Progenitor cell of endocrine pancreas (in vitro differentiated cells): Measurements from ENCODE around the gene VAMP8. TPM values are rescaled to one million over a fixed set of nuclear protein-coding genes. Genes with fewer than 3 reads are reported as not detected.

Source experiments
- DNase-seq: peaks from one replicate; pipeline ENCODE4 v3.0.0; 2021; ENCODE audit warnings: low spot score; ENCODE audit not compliant: unreplicated experiment
- H3K27ac Mint-ChIP-seq: 2 replicates; pipeline ENCODE4 v1.8.0; 2021; ENCODE audit warnings: mild to moderate bottlenecking, moderate library complexity, mixed read lengths
- H3K27me3 Mint-ChIP-seq: 2 replicates; pipeline ENCODE4 v1.8.0; 2021; ENCODE audit warnings: mixed read lengths
- H3K36me3 Mint-ChIP-seq: 2 replicates; pipeline ENCODE4 v1.8.0; 2022; ENCODE audit warnings: mixed read lengths; ENCODE audit not compliant: insufficient read depth
- H3K4me1 Mint-ChIP-seq: 2 replicates; pipeline ENCODE4 v1.8.0; 2021; ENCODE audit warnings: low read depth, mixed read lengths
- H3K4me3 Mint-ChIP-seq: 2 replicates; pipeline ENCODE4 v1.8.0; 2021; ENCODE audit warnings: low read depth, mild to moderate bottlenecking, moderate library complexity, mixed read lengths
- H3K9me3 Mint-ChIP-seq: 2 replicates; pipeline ENCODE4 v1.8.0; 2021; ENCODE audit warnings: low read depth, mixed read lengths
- CTCF ChIP-seq: fragments of 200-600 bp; sonication (generic); IDR thresholded peaks from one replicate; pipeline ENCODE4 v1.5.0; 2021; ENCODE audit warnings: antibody characterized with exemption, mild to moderate bottlenecking; ENCODE audit not compliant: unreplicated experiment
- total RNA-seq: library from RNA; stranded (reverse); gene quantifications from 2 replicates; pipeline ENCODE4 v1.2.1, GENCODE V29; 2021

Gene VAMP8
- total RNA-seq, 1 donor from 2014 or later = 71.3 TPM

GRCh38 chr2:85584857-85585780 is 7.7 kb downstream of the VAMP8 start:
- no peaks in the 10 kb centered on the region for H3K9me3 Mint-ChIP-seq
- peaks cover 18% of the 10 kb centered on the region for H3K4me1 Mint-ChIP-seq
- peaks cover 13% of the 10 kb centered on the region for H3K36me3 Mint-ChIP-seq
- H3K27me3 Mint-ChIP-seq = no peaks in the 10 kb centered on the region
- H3K27ac Mint-ChIP-seq = peak overlapping the region; percentile 88
- DNase-seq = no peak
- TF ChIP-seq CTCF = no peak
- no peak overlapping the region for H3K4me3 Mint-ChIP-seq

GRCh38 chr2:85585781-85586105 is 8.4 kb downstream of the VAMP8 start:
- Mint-ChIP-seq H3K4me1 (peaks cover 24% of the 10 kb centered on the region), H3K36me3 (peaks cover 13% of the 10 kb centered on the region), H3K27ac (no peak overlapping the region), H3K9me3 (no peaks in the 10 kb centered on the region), H3K27me3 (no peaks in the 10 kb centered on the region), H3K4me3 (no peak overlapping the region)
- TF ChIP-seq CTCF = no peak
- no peak for DNase-seq

GRCh38 chr2:85588236-85588635 is 10.8 kb downstream of the VAMP8 start:
- H3K4me1 Mint-ChIP-seq = peaks cover 26% of the 10 kb centered on the region
- no peaks in the 10 kb centered on the region for H3K27me3 Mint-ChIP-seq
- no peak overlapping the region for H3K4me3 Mint-ChIP-seq
- no peak overlapping the region for H3K27ac Mint-ChIP-seq
- DNase-seq = no peak
- TF ChIP-seq CTCF = no peak
- H3K36me3 Mint-ChIP-seq = peaks cover 3% of the 10 kb centered on the region
- no peaks in the 10 kb centered on the region for H3K9me3 Mint-ChIP-seq

GRCh38 chr2:85588645-85589044 is 11.3 kb downstream of the VAMP8 start:
- H3K27ac Mint-ChIP-seq = peak overlapping the region; percentile 46
- DNase-seq = no peak
- H3K27me3 Mint-ChIP-seq = no peaks in the 10 kb centered on the region
- H3K9me3 Mint-ChIP-seq = no peaks in the 10 kb centered on the region
- no peak for TF ChIP-seq CTCF
- H3K4me3 Mint-ChIP-seq = no peak overlapping the region
- peaks cover under 1% of the 10 kb centered on the region for H3K36me3 Mint-ChIP-seq
- peaks cover 26% of the 10 kb centered on the region for H3K4me1 Mint-ChIP-seq

- no peak for DNase-seq
- no peaks in the 10 kb centered on the region for H3K27me3 Mint-ChIP-seq
These were observed 11.8 kb downstream of the VAMP8 start for GRCh38 chr2:85589181-85589580.

More at GRCh38 chr2:85589181-85589580, 11.8 kb downstream of the VAMP8 start:
- H3K27ac Mint-ChIP-seq = no peak overlapping the region
- peaks cover 26% of the 10 kb centered on the region for H3K4me1 Mint-ChIP-seq
- H3K9me3 Mint-ChIP-seq = no peaks in the 10 kb centered on the region
- TF ChIP-seq CTCF = no peak
- H3K36me3 Mint-ChIP-seq = no peaks in the 10 kb centered on the region
- no peak overlapping the region for H3K4me3 Mint-ChIP-seq
